ENCODE measurements around the gene ZSCAN22. TPM values are rescaled to one million over a fixed set of nuclear protein-coding genes. Genes with fewer than 3 reads are reported as not detected.
A peak's percentile ranks its signal among the peaks of the same experiment; 100 is the strongest.

Gene ZSCAN22
- total and polyA plus RNA-seq, 2 donors (not counting 3 experiments of a cell fraction or from before 2014, with no cell fraction given), result 3.6 to 3.7 TPM

- dilution Hi-C loops (cut with MboI; ENCODE audit: extremely low pct_ligation_motif_present, low sequenced_read_pairs) (no loop called here), intact Hi-C loops (cut with micrococcal nuclease) (loop anchor here (2.0 kb wide), 1 partner anchor 15 kb away; no protein-coding TSS in a partner anchor)
- ChIA-PET POLR2A (no interaction called here), CTCF (no interaction called here)
- BruUV-seq (replicated peaks), result no TSS peak
- TF ChIP-seq FOS (IDR thresholded peaks at IDR 0.05; ENCODE audit: borderline replicate concordance, insufficient read depth, low read length) (no peak), POLR2AphosphoS5 (IDR thresholded peaks at IDR 0.05; ENCODE audit: insufficient read depth, low read depth, low read length) (no peak), MAX (IDR thresholded peaks at IDR 0.05; ENCODE audit: insufficient read depth, insufficient read length) (no peak), CTCF (IDR thresholded peaks at IDR 0.05; ENCODE audit: extremely low read depth in 1 of 2, insufficient read depth in 1 of 2, low read depth in 1 of 2, low read length in 2 of 2) (no peak), MYC (IDR thresholded peaks at IDR 0.05; ENCODE audit: low read depth, low read length) (no peak), JUN (IDR thresholded peaks at IDR 0.05; ENCODE audit: borderline replicate concordance, insufficient read depth, insufficient read length, low read depth) (no peak), EZH2 (IDR thresholded peaks at IDR 0.05; ENCODE audit: borderline replicate concordance, low read depth, low read length, severe bottlenecking) (no peak), POLR2A (IDR thresholded peaks at IDR 0.05; ENCODE audit: low read depth, low read length) (no peak), GATA2 (IDR thresholded peaks at IDR 0.05; ENCODE audit: insufficient read depth, insufficient read length, low read depth, low read length) (no peak)
- DNase-seq (ENCODE audit: low read depth, low spot score), result no peak
- Histone ChIP-seq H3K9me3 (replicated peaks; ENCODE audit: control insufficient read depth, insufficient read depth, low read length) (no peaks in the 10 kb centered on the region), H4K20me1 (replicated peaks; ENCODE audit: control insufficient read depth, extremely low read depth, insufficient read depth, low read length) (peaks cover 2% of the 10 kb centered on the region), H3K4me1 (ENCODE audit: control insufficient read depth, extremely low read depth, insufficient read depth, low read length) (peaks cover 17% of the 10 kb centered on the region), H2AFZ (ENCODE audit: low read depth, low read length) (peak overlapping the region; percentile 66), H3K79me2 (ENCODE audit: control insufficient read depth, insufficient read depth, low read length) (peaks cover 32% of the 10 kb centered on the region), H3K4me3 (replicated peaks in 1 of 3; ENCODE audit: insufficient read depth in 1 of 3, low read depth in 1 of 3, low read length in 3 of 3) (peak overlapping the region; percentile 42 to 93 (median 67)), H3K36me3 (ENCODE audit: control insufficient read depth in 2 of 2, extremely low read depth in 1 of 2, insufficient read depth in 2 of 2, low read length in 2 of 2) (peaks cover 0 to 5% of the 10 kb centered on the region in 2 experiments), H3K27me3 (ENCODE audit: control insufficient read depth in 2 of 2, insufficient read depth in 2 of 2, low read length in 2 of 2) (no peaks in the 10 kb centered on the region), H3K4me2 (ENCODE audit: insufficient read depth, low read length) (peak overlapping the region; percentile 76), H3K9me1 (replicated peaks; ENCODE audit: control insufficient read depth, extremely low read depth, insufficient read depth, low read length) (no peaks in the 10 kb centered on the region), H3K9ac (replicated peaks; ENCODE audit: extremely low read depth, insufficient read depth, low read length) (peak overlapping the region; percentile 91), H3K27ac (ENCODE audit: insufficient read depth, low read depth, low read length) (peak overlapping the region; percentile 88)
- FAIRE-seq, result no peak
Measured at GRCh38 chr19:58385891-58386575, 59.2 kb downstream of the ZSCAN22 start.
